GM21786 (cell line): ENCODE measurements around the gene HEG1.

Source experiments
- ATAC-seq: cut with Tn5 transposase; IDR thresholded peaks from one replicate; pipeline ENCODE4 v1.9.1; 2021; ENCODE audit not compliant: unreplicated experiment

The HEG1 gene

GRCh38 chr3:124993466-124993865 is 62.3 kb downstream of the HEG1 start:
- no peak for ATAC-seq

DNA sequence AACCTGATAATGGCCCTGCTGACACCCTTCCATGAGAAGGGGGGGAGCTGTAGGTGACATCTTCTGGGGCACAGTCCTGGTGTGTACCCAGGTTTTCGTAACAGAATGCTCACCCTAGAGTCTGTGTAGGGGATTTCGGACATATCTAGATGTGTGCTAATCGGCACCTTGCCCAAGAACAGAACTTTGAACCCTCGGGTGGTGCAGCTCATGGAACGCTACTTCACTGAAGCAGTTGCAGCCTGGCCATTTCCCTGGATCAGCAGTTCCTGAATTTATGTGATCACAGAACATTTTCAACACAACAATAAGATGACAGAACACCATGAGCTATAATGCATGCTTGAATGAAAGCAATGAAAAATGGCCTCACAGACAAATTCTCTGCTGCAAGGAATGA is 63.8 kb downstream of the HEG1 start:
- ATAC-seq, result no peak

DNA sequence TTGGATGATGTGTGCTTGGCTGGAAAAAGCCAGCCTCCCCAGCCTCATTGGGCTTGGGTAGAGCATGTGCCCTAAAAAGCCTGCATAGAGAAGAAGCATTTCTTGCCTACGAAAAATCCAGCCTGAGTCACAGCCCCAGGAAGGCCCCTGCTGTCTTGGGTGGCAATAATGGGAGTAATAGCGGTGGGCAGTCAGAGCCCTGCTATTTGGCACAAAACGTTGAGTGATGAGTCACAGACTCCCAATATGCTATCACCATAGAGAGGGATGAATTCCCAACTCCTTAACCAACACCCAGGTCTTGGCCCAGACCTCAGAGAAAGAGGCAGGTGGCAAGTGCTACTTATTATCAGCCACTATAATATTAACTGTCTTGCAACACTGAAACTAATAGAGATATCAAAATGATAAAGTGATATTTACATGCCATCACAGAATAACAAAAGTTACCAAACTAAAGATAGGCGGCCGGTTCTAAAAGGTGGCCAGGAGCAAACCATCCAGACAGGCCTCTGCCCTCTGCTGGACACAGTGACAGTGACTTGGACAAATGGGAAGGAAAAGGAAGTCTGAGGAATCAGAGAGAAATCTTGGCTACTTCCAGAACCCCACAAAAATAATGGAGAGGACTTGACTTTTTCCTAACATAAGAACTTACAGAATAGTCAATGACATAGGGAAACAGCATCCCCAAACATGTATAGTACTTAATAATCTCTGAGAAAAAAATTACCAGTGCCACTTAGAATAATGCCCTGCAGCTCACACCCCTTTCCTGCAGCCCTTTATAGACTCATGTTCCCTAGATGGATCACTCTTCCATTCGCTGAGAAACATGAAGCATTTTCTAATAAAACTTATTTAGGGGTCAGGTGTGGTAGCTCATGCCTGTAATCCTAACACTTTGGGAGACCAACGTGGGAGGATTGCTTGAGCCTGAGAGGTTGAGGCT is 69.3 kb downstream of the HEG1 start:
- no peak for ATAC-seq

DNA sequence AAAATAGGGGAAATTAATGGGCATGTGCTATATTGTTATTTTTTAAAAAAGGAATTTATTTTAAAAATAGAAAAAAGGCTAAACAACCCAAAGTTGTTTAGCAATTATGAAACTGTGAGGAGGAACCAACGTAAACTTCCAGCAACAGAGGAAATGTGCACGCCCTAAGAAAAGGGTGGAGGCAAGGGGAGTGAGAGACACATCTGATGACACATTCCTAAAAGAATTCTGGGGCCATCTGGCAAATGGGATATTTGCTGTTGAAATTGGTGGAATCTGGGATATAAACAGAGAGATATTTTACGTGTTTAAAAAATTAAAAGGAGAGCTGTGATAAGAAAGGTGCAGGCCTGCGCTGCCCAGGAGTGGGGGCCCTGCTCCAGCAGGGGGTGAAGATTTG is 70.4 kb downstream of the HEG1 start:
- ATAC-seq, result no peak

DNA sequence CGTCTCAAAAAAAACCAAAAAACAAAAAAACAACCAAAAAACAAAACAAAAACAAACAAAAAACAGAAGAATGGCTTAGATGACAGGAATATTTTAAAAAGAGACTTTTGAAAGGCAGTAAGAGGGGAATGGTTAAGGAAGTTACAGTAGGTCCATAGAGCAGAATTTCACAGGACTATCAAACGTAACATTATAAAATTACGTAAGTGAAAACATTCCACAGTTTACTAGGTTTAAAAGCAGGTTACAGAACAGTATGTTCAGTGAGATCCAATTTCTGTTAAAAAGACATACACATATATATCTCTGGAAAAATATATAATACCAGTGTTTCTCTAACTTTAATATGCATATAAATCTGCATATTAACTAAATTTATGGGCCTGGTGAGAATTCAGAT is 71.0 kb downstream of the HEG1 start:
- no peak for ATAC-seq

DNA sequence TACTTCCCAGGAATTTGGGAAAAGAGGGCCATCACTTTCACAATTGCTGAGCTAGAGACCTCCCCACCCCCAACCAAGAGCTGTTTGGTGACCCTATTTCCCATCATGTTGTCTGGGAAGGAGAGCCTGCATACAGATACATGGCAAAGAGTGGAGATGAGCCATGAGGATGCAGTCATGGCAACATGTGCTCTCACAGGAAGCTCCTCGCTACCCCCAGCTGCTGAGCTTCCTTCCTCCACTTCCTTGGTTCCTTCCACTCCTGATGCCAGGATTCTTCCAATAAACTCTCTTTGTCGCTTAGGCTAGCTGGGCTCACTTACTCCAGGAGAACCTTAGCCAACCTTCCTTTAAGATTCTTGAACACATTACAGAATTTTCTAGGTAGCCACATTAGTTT is 72.9 kb downstream of the HEG1 start:
- no peak for ATAC-seq

DNA sequence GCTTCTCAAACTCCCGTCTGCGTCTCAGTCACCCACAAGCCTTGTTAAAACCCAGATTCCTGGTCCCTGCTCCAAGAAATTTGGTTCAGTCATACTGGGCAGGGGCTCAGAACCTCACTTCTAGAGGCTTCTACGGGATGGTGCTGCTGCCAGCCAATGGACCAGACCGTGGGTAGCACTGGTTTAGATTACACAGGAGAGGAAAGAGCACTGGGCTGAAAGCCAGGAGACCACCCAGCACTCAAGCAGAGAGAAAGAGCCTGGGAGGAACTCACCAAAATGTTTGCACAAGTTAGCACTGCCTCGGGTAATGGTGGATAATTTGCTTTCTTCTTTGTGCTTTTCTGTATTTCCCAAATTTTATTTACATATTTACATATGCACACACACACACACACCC is 74.3 kb downstream of the HEG1 start:
- ATAC-seq, result no peak

GRCh38 chr3:124978627-124979026 is 77.2 kb downstream of the HEG1 start:
- ATAC-seq, result no peak

GRCh38 chr3:124976383-124976782 is 79.4 kb downstream of the HEG1 start:
- ATAC-seq, result no peak

GRCh38 chr3:124974691-124975090 is 81.1 kb downstream of the HEG1 start:
- ATAC-seq, result no peak

GRCh38 chr3:124973290-124973689 is 82.5 kb downstream of the HEG1 start:
- no peak for ATAC-seq

GRCh38 chr3:124972457-124972856 is 83.3 kb downstream of the HEG1 start:
- ATAC-seq, result no peak

- ATAC-seq, result no peak
Observed at GRCh38 chr3:124969963-124970722, 85.7 kb downstream of the HEG1 start.

GRCh38 chr3:124969190-124969589 is 86.6 kb downstream of the HEG1 start:
- ATAC-seq, result no peak

GRCh38 chr3:124967964-124968363 is 87.8 kb downstream of the HEG1 start:
- ATAC-seq, result no peak

- ATAC-seq, result no peak
Observed at GRCh38 chr3:124966521-124967445, 89.0 kb downstream of the HEG1 start.

DNA sequence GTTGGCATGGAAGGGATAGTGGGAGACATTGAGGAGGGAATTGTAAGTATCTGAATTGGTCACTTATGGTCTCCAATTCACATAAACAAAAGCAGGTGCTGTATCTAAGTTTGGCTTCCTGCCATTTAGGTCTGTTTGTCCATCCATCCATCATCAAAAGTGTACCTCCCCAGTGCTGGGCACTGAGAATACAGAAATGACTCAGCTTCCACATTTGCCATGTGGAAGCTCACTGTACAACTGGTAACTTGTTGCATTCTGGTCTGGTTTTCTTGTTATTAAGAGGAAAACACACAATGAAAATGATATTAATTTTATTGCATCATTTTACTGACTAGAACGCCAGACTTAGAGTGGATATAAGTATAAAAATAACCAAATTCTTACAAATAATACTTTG is 90.4 kb downstream of the HEG1 start:
- ATAC-seq, result no peak

DNA sequence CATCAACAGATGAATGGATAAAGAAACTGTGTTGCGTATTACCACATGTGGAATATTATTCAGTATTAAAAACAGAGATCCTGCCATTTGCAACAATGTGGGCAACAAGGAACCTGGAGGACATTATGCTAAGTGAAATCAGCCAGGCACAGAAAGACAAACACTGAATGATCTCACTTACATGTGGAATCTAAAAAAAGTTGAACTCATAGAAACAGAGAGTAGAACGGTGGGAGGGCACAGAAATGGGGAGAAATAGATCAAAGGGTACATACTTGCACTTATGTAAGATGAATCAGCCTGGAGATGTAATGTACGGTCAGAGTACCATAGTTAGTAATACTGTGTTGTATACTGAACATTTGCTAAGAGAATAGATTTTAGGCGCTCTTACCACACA is 91.4 kb downstream of the HEG1 start:
- no peak for ATAC-seq

- no peak for ATAC-seq
Observed at GRCh38 chr3:124963755-124964154, 92.0 kb downstream of the HEG1 start.

DNA sequence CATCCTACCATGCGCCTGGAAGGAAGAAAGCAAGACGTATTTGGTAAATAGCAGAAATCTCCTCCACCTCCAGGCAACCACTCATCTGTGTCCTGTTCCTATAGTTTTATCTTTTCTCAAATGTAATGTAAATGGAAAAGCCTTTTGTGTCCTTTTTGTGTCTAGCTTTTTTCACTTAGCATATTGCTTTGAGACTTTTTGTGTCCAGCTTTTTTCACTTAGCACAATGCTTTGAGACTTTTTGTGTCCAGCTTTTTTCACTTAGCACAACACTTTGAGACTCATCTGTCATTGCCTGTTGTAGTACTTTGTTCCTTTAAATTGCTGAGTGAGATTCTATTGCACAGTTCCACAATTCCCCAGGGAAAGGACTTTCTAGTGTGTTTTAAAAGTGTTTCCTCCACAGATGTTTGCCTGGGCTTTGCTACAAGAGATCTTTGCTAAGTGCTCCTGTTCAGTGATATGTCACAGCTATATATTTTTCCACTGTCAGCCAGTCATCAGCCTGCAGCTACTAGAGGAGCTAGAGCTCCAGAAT is 93.3 kb downstream of the HEG1 start:
- ATAC-seq, result no peak

DNA sequence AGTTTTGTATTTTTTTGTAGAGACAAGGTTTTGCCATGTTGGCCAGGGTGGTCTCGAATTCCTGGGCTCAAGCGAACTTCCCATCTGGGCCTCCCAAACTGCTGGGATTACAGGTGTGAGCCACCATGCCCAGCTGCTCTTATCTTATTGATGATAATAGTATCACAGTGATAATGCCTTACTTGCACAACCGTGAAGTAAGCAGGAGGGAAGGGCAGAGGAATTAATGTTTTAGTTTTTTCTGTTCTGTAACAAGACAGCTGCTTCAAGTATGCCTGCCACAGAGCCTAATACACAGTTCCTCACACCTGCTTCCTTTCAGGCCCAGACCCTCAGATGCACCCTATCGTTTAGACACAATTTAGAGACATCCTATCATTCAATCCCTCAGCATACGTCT is 95.1 kb downstream of the HEG1 start:
- no peak for ATAC-seq
